Smooth muscle cell (in vitro differentiated cells): Measurements from ENCODE around the gene IL3. TPM values are rescaled to one million over a fixed set of nuclear protein-coding genes. Genes with fewer than 3 reads are reported as not detected.

Source experiments
- DNase-seq: peaks from one replicate; lab custom pipeline; 2025; ENCODE audit not compliant: unreplicated experiment; lab: John Stamatoyannopoulos, UW
- H2AFZ ChIP-seq: fragments of 200-600 bp; sonication (generic); 2 replicates; pipeline ENCODE4 v1.6.0; 2016; ENCODE audit warnings: antibody characterized with exemption, low read depth, mild to moderate bottlenecking
- H3F3A ChIP-seq: fragments of 200-600 bp; sonication (generic); 2 replicates; pipeline ENCODE4 v1.6.0; 2017; ENCODE audit warnings: antibody characterized with exemption, low read depth
- H3K27ac ChIP-seq: fragments of 200-600 bp; sonication (generic); 2 replicates; pipeline ENCODE4 v1.5.1; 2016; ENCODE audit warnings: low read depth, mild to moderate bottlenecking
- H3K27me3 ChIP-seq: fragments of 200-600 bp; sonication (generic); 2 replicates; pipeline ENCODE4 v1.6.1; 2016; ENCODE audit warnings: low read depth, mild to moderate bottlenecking
- H3K36me3 ChIP-seq: fragments of 200-600 bp; sonication (generic); 2 replicates; pipeline ENCODE4 v1.5.1; 2016; ENCODE audit warnings: low read depth
- H3K4me1 ChIP-seq: fragments of 200-600 bp; sonication (generic); 2 replicates; pipeline ENCODE4 v1.5.1; 2016; ENCODE audit warnings: low read depth
- H3K4me2 ChIP-seq: fragments of 200-600 bp; sonication (generic); 2 replicates; pipeline ENCODE4 v1.6.0; 2016; ENCODE audit warnings: mild to moderate bottlenecking
- H3K4me3 ChIP-seq: fragments of 200-600 bp; sonication (generic); 2 replicates; pipeline ENCODE4 v1.5.1; 2016; ENCODE audit warnings: mild to moderate bottlenecking
- H3K79me2 ChIP-seq: fragments of 200-600 bp; sonication (generic); 2 replicates; pipeline ENCODE4 v1.6.0; 2016; ENCODE audit warnings: low read depth, mild to moderate bottlenecking
- H3K9ac ChIP-seq: fragments of 200-600 bp; sonication (generic); 2 replicates; pipeline ENCODE4 v1.6.0; 2016; ENCODE audit warnings: low read depth
- H3K9me3 ChIP-seq: fragments of 200-600 bp; sonication (generic); replicated peaks from 2 replicates; pipeline ENCODE4 v1.5.1; 2016; ENCODE audit warnings: low read depth
- H4K20me1 ChIP-seq: fragments of 200-600 bp; sonication (generic); 2 replicates; pipeline ENCODE4 v1.6.0; 2016; ENCODE audit warnings: low read depth
- CTCF ChIP-seq: fragments of 200-600 bp; sonication (generic); IDR thresholded peaks from 2 replicates; pipeline ENCODE4 v1.5.1; 2017; ENCODE audit warnings: borderline replicate concordance, mild to moderate bottlenecking, antibody characterized with exemption; ENCODE audit not compliant: insufficient read depth, poor library complexity, severe bottlenecking
- WGBS: methylation state at CpG from one replicate; pipeline ENCODE4 v1.1.7; 2016; ENCODE audit warnings: low lambda C conversion rate; 5-methylcytosine and 5-hydroxymethylcytosine counted together
- polyA plus RNA-seq: library from polyadenylated mRNA; unstranded; fragments of >200 nt; fragmentation: Nextera tagmentation; extraction: Ambion mirVana; gene quantifications from 2 replicates; pipeline ENCODE4 v1.2.1, GENCODE V29; 2016
- total RNA-seq: library from RNA; depleted of rRNA; stranded (reverse); fragments of >200 nt; gene quantifications from 2 replicates; pipeline ENCODE4 v1.2.3, GENCODE V29; 2014

The IL3 gene
- total and polyA plus RNA-seq, 2 experiments from 2014 or later: not detected

- H3K27ac ChIP-seq: no peak overlapping the region
- no peaks in the 10 kb centered on the region for H3K79me2 ChIP-seq
- H3F3A ChIP-seq: no peaks in the 10 kb centered on the region
- no peaks in the 10 kb centered on the region for H3K27me3 ChIP-seq
- H3K4me2 ChIP-seq: no peak overlapping the region
- no peak for DNase-seq
- no peaks in the 10 kb centered on the region for H3K9me3 ChIP-seq
- no peaks in the 10 kb centered on the region for H3K4me1 ChIP-seq
- H3K9ac ChIP-seq: no peak overlapping the region
- no peak overlapping the region for H3K4me3 ChIP-seq
- no peaks in the 10 kb centered on the region for H3K36me3 ChIP-seq
- 88% methylated on average over 3 of the region's 3 CpGs for WGBS
- no peak overlapping the region for H2AFZ ChIP-seq
- no peak for TF ChIP-seq CTCF
- H4K20me1 ChIP-seq: no peaks in the 10 kb centered on the region
Observed at GRCh38 chr5:132109494-132110053, 49.1 kb downstream of the IL3 start.

- Histone ChIP-seq H3K79me2 (no peaks in the 10 kb centered on the region), H3K9ac (no peak overlapping the region), H3K36me3 (no peaks in the 10 kb centered on the region), H3K4me3 (no peak overlapping the region), H3K27me3 (no peaks in the 10 kb centered on the region), H2AFZ (no peak overlapping the region), H4K20me1 (no peaks in the 10 kb centered on the region), H3K4me1 (no peaks in the 10 kb centered on the region), H3K4me2 (no peak overlapping the region), H3K9me3 (no peaks in the 10 kb centered on the region), H3F3A (no peaks in the 10 kb centered on the region), H3K27ac (no peak overlapping the region)
- DNase-seq: no peak
- no peak for TF ChIP-seq CTCF
- 72% methylated on average over 3 of the region's 3 CpGs for WGBS
Observed at GRCh38 chr5:132110195-132110594, 49.7 kb downstream of the IL3 start.

- H3K4me1 ChIP-seq: no peaks in the 10 kb centered on the region
- H3K9me3 ChIP-seq: no peaks in the 10 kb centered on the region
- no peaks in the 10 kb centered on the region for H3K27me3 ChIP-seq
- no peak for TF ChIP-seq CTCF
- no peak overlapping the region for H3K4me2 ChIP-seq
- H3K36me3 ChIP-seq: no peaks in the 10 kb centered on the region
- H2AFZ ChIP-seq: no peak overlapping the region
- H3K4me3 ChIP-seq: no peak overlapping the region
- no peak overlapping the region for H3K9ac ChIP-seq
- H4K20me1 ChIP-seq: no peaks in the 10 kb centered on the region
- no peaks in the 10 kb centered on the region for H3F3A ChIP-seq
- H3K27ac ChIP-seq: no peak overlapping the region
- DNase-seq: no peak
- no peaks in the 10 kb centered on the region for H3K79me2 ChIP-seq
Observed at GRCh38 chr5:132110930-132111329, 50.5 kb downstream of the IL3 start.

GRCh38 chr5:132112111-132112510 is 51.7 kb downstream of the IL3 start:
- H3K79me2 ChIP-seq: no peaks in the 10 kb centered on the region
- H3K27ac ChIP-seq: no peak overlapping the region
- TF ChIP-seq CTCF: no peak
- 93% methylated on average over 3 of the region's 3 CpGs for WGBS
- no peak for DNase-seq
- H3K9ac ChIP-seq: no peak overlapping the region
- no peaks in the 10 kb centered on the region for H3K36me3 ChIP-seq
- no peaks in the 10 kb centered on the region for H4K20me1 ChIP-seq
- H3K4me2 ChIP-seq: no peak overlapping the region
- H3K4me1 ChIP-seq: no peaks in the 10 kb centered on the region
- no peaks in the 10 kb centered on the region for H3K27me3 ChIP-seq
- H3F3A ChIP-seq: no peaks in the 10 kb centered on the region
- no peaks in the 10 kb centered on the region for H3K9me3 ChIP-seq
- no peak overlapping the region for H3K4me3 ChIP-seq
- H2AFZ ChIP-seq: no peak overlapping the region
